ENCODE results near the gene ITPKB. TPM values are rescaled to one million over a fixed set of nuclear protein-coding genes. Genes with fewer than 3 reads are reported as not detected.

Gene ITPKB
- total RNA-seq, 1 donor: 6.2 TPM

GRCh38 chr1:226706684-226707083 is 32.4 kb downstream of the ITPKB start:
- no peaks in the 10 kb centered on the region for H3K27me3 ChIP-seq (ENCODE audit: insufficient read depth, low read length)
- no peak overlapping the region for H3K27ac ChIP-seq (ENCODE audit: low read depth, low read length)
- no peaks in the 10 kb centered on the region for H4K20me1 ChIP-seq (ENCODE audit: insufficient read depth, low read length)
- H3K36me3 ChIP-seq (ENCODE audit: insufficient read depth, low read length): no peaks in the 10 kb centered on the region
- peaks cover 18% of the 10 kb centered on the region for H3K4me1 ChIP-seq (ENCODE audit: insufficient read depth, low read length)
- H3K4me3 ChIP-seq (ENCODE audit: insufficient read depth, low read length): no peak overlapping the region
- H3K4me2 ChIP-seq (ENCODE audit: insufficient read depth, low read length): no peak overlapping the region
- no peak for DNase-seq (ENCODE audit: insufficient read length, low spot score, missing footprints)
- no peak for TF ChIP-seq CTCF (IDR thresholded peaks at IDR 0.05; ENCODE audit: extremely low read depth, low read depth, low read length)
- no peaks in the 10 kb centered on the region for H3K9me3 ChIP-seq (ENCODE audit: low read depth, low read length)
- no peaks in the 10 kb centered on the region for H3K79me2 ChIP-seq (ENCODE audit: insufficient read depth, low read length)
- H2AFZ ChIP-seq (ENCODE audit: low read length): no peak overlapping the region

- Histone ChIP-seq H3K9me3 (ENCODE audit: low read depth, low read length) (no peaks in the 10 kb centered on the region), H3K27ac (ENCODE audit: low read depth, low read length) (no peak overlapping the region), H3K4me2 (ENCODE audit: insufficient read depth, low read length) (peak overlapping the region; percentile 84), H3K79me2 (ENCODE audit: insufficient read depth, low read length) (no peaks in the 10 kb centered on the region), H4K20me1 (ENCODE audit: insufficient read depth, low read length) (no peaks in the 10 kb centered on the region), H3K36me3 (ENCODE audit: insufficient read depth, low read length) (no peaks in the 10 kb centered on the region), H3K4me1 (ENCODE audit: insufficient read depth, low read length) (peaks cover 18% of the 10 kb centered on the region), H2AFZ (ENCODE audit: low read length) (no peak overlapping the region), H3K4me3 (ENCODE audit: insufficient read depth, low read length) (no peak overlapping the region), H3K27me3 (ENCODE audit: insufficient read depth, low read length) (no peaks in the 10 kb centered on the region)
- no peak for DNase-seq (ENCODE audit: insufficient read length, low spot score, missing footprints)
- TF ChIP-seq CTCF (IDR thresholded peaks at IDR 0.05; ENCODE audit: extremely low read depth, low read depth, low read length): no peak
These were observed 34.7 kb downstream of the ITPKB start for GRCh38 chr1:226704169-226704937.

- peak; percentile 95 for DNase-seq (ENCODE audit: insufficient read length, low spot score, missing footprints)
- H3K27me3 ChIP-seq (ENCODE audit: insufficient read depth, low read length): no peaks in the 10 kb centered on the region
- peak overlapping the region; percentile 81 for H3K4me3 ChIP-seq (ENCODE audit: insufficient read depth, low read length)
- H3K79me2 ChIP-seq (ENCODE audit: insufficient read depth, low read length): no peaks in the 10 kb centered on the region
- H3K4me2 ChIP-seq (ENCODE audit: insufficient read depth, low read length): peak overlapping the region; percentile 84
- TF ChIP-seq CTCF (IDR thresholded peaks at IDR 0.05; ENCODE audit: extremely low read depth, low read depth, low read length): no peak
- no peaks in the 10 kb centered on the region for H3K36me3 ChIP-seq (ENCODE audit: insufficient read depth, low read length)
- H4K20me1 ChIP-seq (ENCODE audit: insufficient read depth, low read length): no peaks in the 10 kb centered on the region
- H3K27ac ChIP-seq (ENCODE audit: low read depth, low read length): peak overlapping the region; percentile 95
- no peaks in the 10 kb centered on the region for H3K9me3 ChIP-seq (ENCODE audit: low read depth, low read length)
- peak overlapping the region; percentile 90 for H2AFZ ChIP-seq (ENCODE audit: low read length)
- H3K4me1 ChIP-seq (ENCODE audit: insufficient read depth, low read length): peaks cover 14% of the 10 kb centered on the region
These were observed 35.9 kb downstream of the ITPKB start for GRCh38 chr1:226702957-226703831.
